ENCODE measurements around the gene NAA20. TPM values are rescaled to one million over a fixed set of nuclear protein-coding genes. Genes with fewer than 3 reads are reported as not detected.

Gene NAA20
- total RNA-seq (2022) (31.0 and 32.4 TPM in 2 replicates), Bru-seq, nascent RNA (percentile 69 among the genes with signal in this experiment), BruChase-seq, experiment 1, labeled RNA remaining after a 6-hour chase (percentile 75 among the genes with signal in this experiment), BruChase-seq, experiment 2, labeled RNA remaining after a 2-hour chase (percentile 65 among the genes with signal in this experiment)
- long read RNA-seq, transcript NAA20-202 (6 exons, 1,260 nt) = major isoform, 57 of 59 reads
- long read RNA-seq, partial matches to known transcripts = 0 of 59 reads
- long read RNA-seq, other reads (novel, unspliced or antisense) = 2 of 59 reads

GRCh38 chr20:20017001-20017843, at the start of gene NAA20:
Gene NAA20, plus strand, starts transcription at chr20:20017362. Its CDS starts 35 bp downstream, at chr20:20017397.
- no peaks in the 10 kb centered on the region for H3K9me3 Mint-ChIP-seq (ENCODE audit: low read depth, unreplicated experiment)
- TF ChIP-seq CTCF (IDR thresholded peaks at IDR 0.05; ENCODE audit: unreplicated experiment) = no peak
- no peaks in the 10 kb centered on the region for H3K27me3 Mint-ChIP-seq (ENCODE audit: unreplicated experiment)
- peak within 1 kb of the TSS; percentile 79 for H3K27ac Mint-ChIP-seq (ENCODE audit: unreplicated experiment)
- peaks cover 13% of the 10 kb centered on the region for H3K36me3 Mint-ChIP-seq (ENCODE audit: insufficient read depth, unreplicated experiment)
- intact Hi-C loops (cut with micrococcal nuclease; ENCODE audit: unreplicated experiment) = no loop called here
- H3K4me3 Mint-ChIP-seq (ENCODE audit: low read depth, unreplicated experiment) = peak within 1 kb of the TSS; percentile 77
- no TSS peak for BruUV-seq (replicated peaks)
- H3K4me1 Mint-ChIP-seq (ENCODE audit: low read depth, unreplicated experiment) = peaks cover 9% of the 10 kb centered on the region
- peak; percentile 80 for DNase-seq
- CTCF ChIA-PET = no interaction called here

GRCh38 chr20:19967445-19967844, 49.7 kb upstream of the NAA20 start:
- H3K27ac Mint-ChIP-seq (ENCODE audit: unreplicated experiment) = no peak overlapping the region
- CTCF ChIA-PET = no interaction called here
- TF ChIP-seq CTCF (IDR thresholded peaks at IDR 0.05; ENCODE audit: unreplicated experiment) = no peak
- H3K4me3 Mint-ChIP-seq (ENCODE audit: low read depth, unreplicated experiment) = no peak overlapping the region
- BruUV-seq (replicated peaks) = no TSS peak
- no peaks in the 10 kb centered on the region for H3K27me3 Mint-ChIP-seq (ENCODE audit: unreplicated experiment)
- intact Hi-C loops (cut with micrococcal nuclease; ENCODE audit: unreplicated experiment) = no loop called here
- H3K36me3 Mint-ChIP-seq (ENCODE audit: insufficient read depth, unreplicated experiment) = no peaks in the 10 kb centered on the region
- no peak for DNase-seq
- H3K4me1 Mint-ChIP-seq (ENCODE audit: low read depth, unreplicated experiment) = no peaks in the 10 kb centered on the region
- H3K9me3 Mint-ChIP-seq (ENCODE audit: low read depth, unreplicated experiment) = no peaks in the 10 kb centered on the region

- Mint-ChIP-seq H3K36me3 (ENCODE audit: insufficient read depth, unreplicated experiment) (no peaks in the 10 kb centered on the region), H3K9me3 (ENCODE audit: low read depth, unreplicated experiment) (no peaks in the 10 kb centered on the region), H3K4me3 (ENCODE audit: low read depth, unreplicated experiment) (no peak overlapping the region), H3K4me1 (ENCODE audit: low read depth, unreplicated experiment) (no peaks in the 10 kb centered on the region), H3K27ac (ENCODE audit: unreplicated experiment) (no peak overlapping the region), H3K27me3 (ENCODE audit: unreplicated experiment) (no peaks in the 10 kb centered on the region)
- CTCF ChIA-PET = no interaction called here
- intact Hi-C loops (cut with micrococcal nuclease; ENCODE audit: unreplicated experiment) = no loop called here
- BruUV-seq (replicated peaks) = no TSS peak
- DNase-seq = no peak
- no peak for TF ChIP-seq CTCF (IDR thresholded peaks at IDR 0.05; ENCODE audit: unreplicated experiment)
Measured at GRCh38 chr20:19968028-19968427, 49.1 kb upstream of the NAA20 start.

GRCh38 chr20:19968466-19969073, 48.6 kb upstream of the NAA20 start:
- Mint-ChIP-seq H3K36me3 (ENCODE audit: insufficient read depth, unreplicated experiment) (no peaks in the 10 kb centered on the region), H3K9me3 (ENCODE audit: low read depth, unreplicated experiment) (no peaks in the 10 kb centered on the region), H3K27me3 (ENCODE audit: unreplicated experiment) (no peaks in the 10 kb centered on the region), H3K27ac (ENCODE audit: unreplicated experiment) (no peak overlapping the region), H3K4me3 (ENCODE audit: low read depth, unreplicated experiment) (no peak overlapping the region), H3K4me1 (ENCODE audit: low read depth, unreplicated experiment) (no peaks in the 10 kb centered on the region)
- CTCF ChIA-PET = no interaction called here
- no TSS peak for BruUV-seq (replicated peaks)
- DNase-seq = no peak
- no peak for TF ChIP-seq CTCF (IDR thresholded peaks at IDR 0.05; ENCODE audit: unreplicated experiment)
- intact Hi-C loops (cut with micrococcal nuclease; ENCODE audit: unreplicated experiment) = no loop called here

Measured in Calu3 (cell line).